OCI-LY7 (cell line): Measurements from ENCODE around the gene PEX5L. TPM values are rescaled to one million over a fixed set of nuclear protein-coding genes. Genes with fewer than 3 reads are reported as not detected.

Source experiments
- BruUV-seq: library from RNA; stranded (reverse); fragments of 400-500 nt; replicated peaks from 2 replicates; lab custom pipeline; 2021; lab: Mats Ljungman, UMichigan
- CTCF ChIA-PET: fragments of 300-600 bp; sonication (Branson Sonifier 250); formaldehyde crosslinking; loops from one replicate; lab custom pipeline; 2022; ENCODE audit warnings: antibody characterized with exemption; ENCODE audit not compliant: unreplicated experiment; lab: Charles Lee
- POLR2A ChIA-PET: fragments of 300-600 bp; sonication (Branson Sonifier 250); formaldehyde crosslinking; loops from one replicate; lab custom pipeline; 2022; ENCODE audit warnings: antibody characterized with exemption; lab: Charles Lee
- DNase-seq: peaks from one replicate; pipeline ENCODE4 v3.0.0-alpha.2; 2015; ENCODE audit warnings: low spot score
- H2AFZ ChIP-seq: fragments of 200-600 bp; sonication (generic), shearing (Covaris generic); 2 replicates; pipeline ENCODE4 v1.6.1; 2014; ENCODE audit warnings: mild to moderate bottlenecking, antibody characterized with exemption, low read length, moderate library complexity
- H3K27ac ChIP-seq: fragments of 200-600 bp; sonication (generic); 2 replicates; pipeline ENCODE4 v1.5.1; 2014; ENCODE audit warnings: mixed run types, low read depth, mild to moderate bottlenecking, moderate library complexity, low read length, inconsistent platforms; ENCODE audit not compliant: poor library complexity, severe bottlenecking
- H3K36me3 ChIP-seq: fragments of 200-600 bp; sonication (generic); 2 replicates; pipeline ENCODE4 v1.6.1; 2014; ENCODE audit warnings: mild to moderate bottlenecking, antibody characterized with exemption, low read length, moderate library complexity, mixed read lengths; ENCODE audit not compliant: insufficient read depth
- H3K4me1 ChIP-seq: fragments of 200-600 bp; sonication (generic); 2 replicates; pipeline ENCODE4 v1.5.1; 2014; ENCODE audit warnings: mild to moderate bottlenecking, low read length; ENCODE audit not compliant: insufficient read depth, poor library complexity, severe bottlenecking
- H3K4me2 ChIP-seq: fragments of 200-600 bp; sonication (generic); 2 replicates; pipeline ENCODE4 v1.6.1; 2014; ENCODE audit warnings: mild to moderate bottlenecking, low read length
- H3K4me3 ChIP-seq: fragments of 200-600 bp; sonication (generic); 2 replicates; pipeline ENCODE4 v1.5.1; 2014; ENCODE audit warnings: mild to moderate bottlenecking, low read depth, low read length; ENCODE audit not compliant: poor library complexity, severe bottlenecking
- H3K79me2 ChIP-seq: fragments of 200-600 bp; sonication (generic); 2 replicates; pipeline ENCODE4 v1.6.1; 2016; ENCODE audit warnings: low read depth, mild to moderate bottlenecking, low read length, moderate library complexity, mixed read lengths; ENCODE audit not compliant: insufficient read depth
- H3K9me2 ChIP-seq: fragments of 200-600 bp; sonication (generic); 2 replicates; pipeline ENCODE4 v1.6.1; 2016; ENCODE audit warnings: mild to moderate bottlenecking, low read length, mixed read lengths; ENCODE audit not compliant: insufficient read depth
- H3K9me3 ChIP-seq: fragments of 200-600 bp; sonication (generic); 2 replicates; pipeline ENCODE4 v1.6.1; 2014; ENCODE audit warnings: mild to moderate bottlenecking, mixed run types, low read length, mixed read lengths
- H4K20me1 ChIP-seq: fragments of 200-600 bp; sonication (generic); 2 replicates; pipeline ENCODE4 v1.6.1; 2014; ENCODE audit warnings: mild to moderate bottlenecking, antibody characterized with exemption, low read length, moderate library complexity, mixed read lengths; ENCODE audit not compliant: insufficient read depth
- CTCF ChIP-seq: fragments of 200-600 bp; sonication (generic); conservative IDR thresholded peaks from 2 replicates; pipeline ENCODE4 v1.5.1; 2014; ENCODE audit warnings: mild to moderate bottlenecking, antibody characterized with exemption, low read length, moderate library complexity, mixed read lengths
- EZH2phosphoT487 ChIP-seq: fragments of 200-600 bp; sonication (generic); IDR thresholded peaks from 2 replicates; pipeline ENCODE4 v1.6.1; 2018; ENCODE audit warnings: low read depth, borderline replicate concordance, mild to moderate bottlenecking, mixed run types, antibody characterized with exemption, low read length, moderate library complexity, mixed read lengths
- intact Hi-C: fragments of 100-400 bp; cut with micrococcal nuclease; formaldehyde crosslinking; loops from one replicate; pipeline ENCODE4 v1.10.0; 2022; ENCODE audit not compliant: unreplicated experiment
- total RNA-seq, 2 experiments: library from RNA; depleted of rRNA in 1 of 2; stranded (reverse); fragments of >200 nt in 1 of 2; shearing (Covaris generic) in 1 of 2; gene quantifications; 2 replicates each; pipeline ENCODE4 v1.2.3, GENCODE V29; 2014 to 2022

Gene PEX5L
- total RNA-seq, 2 experiments from 2014 or later = not detected

- POLR2A ChIA-PET = interaction anchor here (0.6 to 0.7 kb wide), 2 partner anchors 61 kb away, joined by 3 to 4 read pairs; no protein-coding TSS in a partner anchor
- H3K9me2 ChIP-seq = no peaks in the 10 kb centered on the region
- H3K9me3 ChIP-seq = no peaks in the 10 kb centered on the region
- H4K20me1 ChIP-seq = no peaks in the 10 kb centered on the region
- no TSS peak for BruUV-seq
- no peak overlapping the region for H3K27ac ChIP-seq
- CTCF ChIA-PET = no interaction called here
- no peak for DNase-seq
- H3K4me2 ChIP-seq = no peak overlapping the region
- H3K4me1 ChIP-seq = no peaks in the 10 kb centered on the region
- no peak overlapping the region for H2AFZ ChIP-seq
- H3K36me3 ChIP-seq = no peaks in the 10 kb centered on the region
- intact Hi-C loops = no loop called here
- no peak overlapping the region for H3K4me3 ChIP-seq
- TF ChIP-seq EZH2phosphoT487 (no peak), CTCF (no peak)
- H3K79me2 ChIP-seq = no peaks in the 10 kb centered on the region
Measured at GRCh38 chr3:179861953-179862352, 174.8 kb downstream of the PEX5L start.

DNA sequence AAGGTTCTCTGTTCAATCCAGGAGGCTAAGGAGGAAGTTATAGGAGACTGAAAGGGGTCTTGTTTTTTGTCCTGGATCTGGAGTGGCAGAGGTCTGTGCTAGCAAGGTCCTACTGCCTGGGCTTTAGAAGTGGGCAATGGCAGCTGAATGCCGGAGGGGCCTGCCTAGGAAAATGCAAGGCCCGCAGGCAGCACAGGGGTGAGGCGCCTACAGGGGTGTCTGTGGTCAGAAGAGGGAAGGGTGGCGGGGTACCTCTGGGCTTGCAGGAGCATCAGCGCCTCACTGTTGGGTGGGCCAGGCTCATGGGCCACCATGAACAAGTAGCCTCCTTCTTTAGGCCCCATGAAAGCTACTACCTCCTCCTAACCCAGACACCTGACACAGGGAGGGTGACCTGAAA is 175.4 kb downstream of the PEX5L start:
- Histone ChIP-seq H3K4me3 (no peak overlapping the region), H3K79me2 (no peaks in the 10 kb centered on the region), H3K36me3 (no peaks in the 10 kb centered on the region), H4K20me1 (no peaks in the 10 kb centered on the region), H3K4me2 (no peak overlapping the region), H2AFZ (no peak overlapping the region), H3K27ac (no peak overlapping the region), H3K9me3 (no peaks in the 10 kb centered on the region), H3K9me2 (no peaks in the 10 kb centered on the region), H3K4me1 (no peaks in the 10 kb centered on the region)
- no TSS peak for BruUV-seq
- CTCF ChIA-PET = no interaction called here
- intact Hi-C loops = no loop called here
- POLR2A ChIA-PET = interaction anchor here (0.6 kb wide), 1 partner anchor 62 kb away, joined by 4 read pairs; no protein-coding TSS in a partner anchor
- no peak for TF ChIP-seq CTCF
- no peak for TF ChIP-seq EZH2phosphoT487
- no peak for DNase-seq

DNA sequence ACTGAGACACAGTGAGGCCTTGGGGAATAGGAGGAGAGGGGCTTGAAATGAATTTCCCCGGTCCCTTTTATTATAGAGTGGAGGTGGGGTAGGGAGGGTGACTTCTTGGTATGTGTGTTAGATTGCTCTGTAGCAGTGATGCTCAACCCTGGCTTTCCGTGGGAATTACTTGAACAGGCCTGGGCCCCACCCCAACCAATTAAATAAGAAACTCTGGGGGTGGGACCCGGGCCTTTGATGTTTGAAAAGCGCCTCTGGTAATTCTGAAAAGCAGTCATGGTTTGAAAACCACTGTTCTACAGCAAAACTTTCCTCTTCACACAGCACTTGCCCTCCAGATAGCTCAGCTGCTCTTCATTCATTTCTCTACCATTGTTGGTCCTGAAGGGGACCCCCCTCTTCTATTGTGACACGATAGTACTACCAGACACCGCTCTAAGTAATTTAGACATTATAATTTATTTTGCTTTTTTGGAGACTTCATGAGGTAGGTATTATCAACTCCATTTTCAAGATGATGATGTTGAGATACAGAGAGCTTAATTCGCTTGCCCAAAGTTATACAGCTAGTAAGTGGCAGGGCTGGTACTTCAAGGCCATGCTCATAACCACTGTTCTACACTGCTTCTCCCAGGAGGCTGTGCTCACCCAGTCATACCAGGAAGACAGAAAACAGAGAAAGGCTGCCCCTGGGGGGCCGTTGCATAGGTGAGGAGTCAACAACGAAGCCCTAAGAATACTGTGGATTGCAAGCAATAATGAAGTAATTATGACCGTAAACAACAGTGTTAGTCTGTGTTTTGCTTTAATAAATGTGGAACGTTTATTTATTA is 176.2 kb downstream of the PEX5L start:
- Histone ChIP-seq H2AFZ (no peak overlapping the region), H4K20me1 (no peaks in the 10 kb centered on the region), H3K4me3 (no peak overlapping the region), H3K9me3 (no peaks in the 10 kb centered on the region), H3K9me2 (no peaks in the 10 kb centered on the region), H3K79me2 (no peaks in the 10 kb centered on the region), H3K4me1 (no peaks in the 10 kb centered on the region), H3K27ac (no peak overlapping the region), H3K36me3 (no peaks in the 10 kb centered on the region), H3K4me2 (no peak overlapping the region)
- CTCF ChIA-PET = no interaction called here
- no peak for TF ChIP-seq CTCF
- TF ChIP-seq EZH2phosphoT487 = no peak
- intact Hi-C loops = no loop called here
- POLR2A ChIA-PET = no interaction called here
- BruUV-seq = no TSS peak
- no peak for DNase-seq
